ENCODE data around the gene SLC22A7.

Gene SLC22A7

DNA sequence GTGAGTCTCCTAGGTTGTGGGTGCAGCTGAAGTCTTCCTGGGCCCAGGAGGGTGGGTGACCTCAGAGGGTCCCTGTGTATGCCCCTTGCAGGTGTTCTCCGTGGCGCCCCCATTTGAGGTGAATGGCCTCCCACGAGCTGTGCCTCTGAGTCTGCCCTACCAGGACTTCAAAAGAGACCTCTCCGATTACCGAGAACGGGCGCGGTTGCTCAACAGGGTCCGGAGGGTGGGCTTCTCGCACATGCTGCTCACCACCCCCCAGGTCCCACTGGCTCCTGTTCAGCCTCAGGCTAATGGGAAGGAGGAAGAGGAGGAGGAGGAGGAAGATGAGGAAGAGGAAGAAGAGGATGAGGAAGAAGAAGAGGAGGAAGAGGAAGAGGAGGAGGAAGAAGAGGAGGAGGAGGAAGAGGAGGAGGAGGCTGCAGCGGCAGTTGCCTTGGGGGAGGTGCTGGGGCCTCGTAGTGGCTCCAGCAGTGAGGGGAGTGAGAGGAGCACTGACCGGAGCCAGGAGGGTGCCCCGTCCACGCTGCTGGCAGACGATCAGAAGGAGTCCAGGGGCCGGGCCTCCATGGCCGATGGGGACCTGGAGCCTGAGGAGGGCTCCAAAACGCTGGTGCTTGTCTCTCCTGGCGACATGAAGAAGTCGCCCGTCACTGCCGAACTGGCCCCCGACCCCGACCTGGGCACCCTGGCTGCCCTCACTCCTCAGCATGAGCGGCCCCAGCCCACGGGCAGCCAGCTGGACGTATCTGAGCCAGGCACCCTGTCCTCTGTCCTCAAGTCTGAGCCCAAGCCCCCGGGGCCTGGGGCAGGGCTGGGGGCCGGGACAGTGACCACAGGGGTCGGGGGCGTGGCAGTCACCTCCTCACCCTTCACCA lies 15.2 kb upstream of the SLC22A7 start:
- no peak for DNase-seq (ENCODE audit: low read depth in 2 of 2, low spot score in 1 of 2)

- DNase-seq (ENCODE audit: low read depth in 2 of 2, low spot score in 1 of 2): no peak
Observed at GRCh38 chr6:43283514-43283901, 14.6 kb upstream of the SLC22A7 start.

DNA sequence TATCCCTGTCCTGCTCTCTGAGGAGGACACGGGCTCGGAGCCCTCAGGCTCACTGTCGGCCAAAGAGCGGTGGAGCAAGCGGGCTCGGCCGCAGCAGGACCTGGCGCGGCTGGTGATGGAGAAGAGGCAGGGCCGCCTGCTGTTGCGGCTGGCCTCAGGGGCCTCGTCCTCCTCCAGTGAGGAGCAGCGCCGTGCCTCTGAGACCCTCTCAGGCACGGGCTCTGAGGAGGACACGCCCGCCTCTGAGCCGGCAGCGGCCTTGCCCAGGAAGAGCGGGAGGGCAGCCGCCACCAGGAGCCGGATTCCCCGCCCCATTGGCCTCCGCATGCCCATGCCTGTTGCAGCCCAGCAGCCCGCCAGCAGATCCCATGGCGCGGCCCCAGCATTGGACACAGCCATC lies 14.2 kb upstream of the SLC22A7 start:
- DNase-seq (ENCODE audit: low read depth in 2 of 2, low spot score in 1 of 2): no peak

DNA sequence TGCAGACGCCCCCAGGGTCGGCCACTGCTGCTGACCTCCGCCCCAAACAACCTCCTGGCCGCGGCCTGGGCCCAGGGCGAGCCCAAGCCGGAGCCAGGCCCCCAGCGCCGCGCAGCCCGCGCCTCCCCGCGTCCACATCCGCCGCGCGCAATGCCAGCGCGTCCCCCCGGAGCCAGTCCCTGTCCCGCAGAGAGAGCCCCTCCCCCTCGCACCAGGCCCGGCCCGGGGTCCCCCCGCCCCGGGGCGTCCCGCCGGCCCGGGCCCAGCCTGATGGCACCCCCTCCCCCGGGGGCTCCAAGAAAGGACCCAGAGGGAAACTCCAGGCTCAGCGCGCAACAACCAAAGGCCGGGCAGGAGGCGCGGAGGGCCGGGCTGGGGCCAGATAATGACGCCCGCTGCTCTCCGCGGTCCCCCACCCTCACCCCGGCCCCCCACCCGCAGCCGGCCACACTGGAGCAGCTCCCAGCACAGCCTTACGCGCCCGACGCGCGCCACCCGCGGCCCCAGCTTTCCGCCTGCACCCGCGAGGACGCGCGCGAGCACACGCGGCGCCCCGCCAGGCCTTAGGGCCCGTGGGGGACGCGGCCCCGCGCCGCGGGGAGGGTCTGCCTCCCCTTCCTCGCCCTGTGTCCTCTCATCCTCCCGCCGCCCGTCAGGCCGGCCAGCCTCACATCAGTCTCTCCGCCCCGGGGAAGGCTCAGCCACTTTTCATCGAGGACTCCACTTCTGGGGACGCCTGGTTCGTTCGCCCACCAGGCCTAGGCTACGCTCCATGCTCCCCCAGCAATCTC lies 12.9 kb upstream of the SLC22A7 start:
- no peak for DNase-seq (ENCODE audit: low read depth in 2 of 2, low spot score in 1 of 2)

- no peak for DNase-seq (ENCODE audit: low read depth in 2 of 2, low spot score in 1 of 2)
Observed at GRCh38 chr6:43285832-43286231, 12.2 kb upstream of the SLC22A7 start.

DNA sequence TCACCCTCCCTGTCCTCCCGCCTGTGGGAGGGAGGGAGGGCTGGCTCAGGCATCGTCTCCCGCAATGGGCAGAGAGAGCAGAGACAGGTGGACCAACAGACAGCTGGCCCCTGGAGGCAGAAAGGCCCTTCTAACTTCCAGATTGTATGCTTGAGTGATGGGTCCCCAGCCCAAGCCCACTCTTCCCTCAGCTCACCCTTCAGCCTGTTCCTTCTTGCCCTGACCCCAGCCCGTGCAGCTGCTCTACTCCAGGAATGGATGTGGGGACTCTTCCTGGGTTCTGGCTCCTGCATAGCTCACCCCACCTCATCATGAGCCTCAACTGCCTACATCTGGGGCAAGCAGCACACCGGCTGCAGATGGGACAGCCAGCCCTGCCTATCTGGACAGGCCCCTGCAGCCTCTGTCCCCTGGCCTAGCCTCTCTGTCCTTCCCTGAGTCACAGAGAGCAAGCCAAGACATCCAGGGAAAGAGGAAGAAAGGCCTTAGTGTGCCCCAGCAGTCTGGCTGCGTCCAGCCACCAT lies 11.5 kb upstream of the SLC22A7 start:
- DNase-seq (ENCODE audit: low read depth in 2 of 2, low spot score in 1 of 2): no peak

DNA sequence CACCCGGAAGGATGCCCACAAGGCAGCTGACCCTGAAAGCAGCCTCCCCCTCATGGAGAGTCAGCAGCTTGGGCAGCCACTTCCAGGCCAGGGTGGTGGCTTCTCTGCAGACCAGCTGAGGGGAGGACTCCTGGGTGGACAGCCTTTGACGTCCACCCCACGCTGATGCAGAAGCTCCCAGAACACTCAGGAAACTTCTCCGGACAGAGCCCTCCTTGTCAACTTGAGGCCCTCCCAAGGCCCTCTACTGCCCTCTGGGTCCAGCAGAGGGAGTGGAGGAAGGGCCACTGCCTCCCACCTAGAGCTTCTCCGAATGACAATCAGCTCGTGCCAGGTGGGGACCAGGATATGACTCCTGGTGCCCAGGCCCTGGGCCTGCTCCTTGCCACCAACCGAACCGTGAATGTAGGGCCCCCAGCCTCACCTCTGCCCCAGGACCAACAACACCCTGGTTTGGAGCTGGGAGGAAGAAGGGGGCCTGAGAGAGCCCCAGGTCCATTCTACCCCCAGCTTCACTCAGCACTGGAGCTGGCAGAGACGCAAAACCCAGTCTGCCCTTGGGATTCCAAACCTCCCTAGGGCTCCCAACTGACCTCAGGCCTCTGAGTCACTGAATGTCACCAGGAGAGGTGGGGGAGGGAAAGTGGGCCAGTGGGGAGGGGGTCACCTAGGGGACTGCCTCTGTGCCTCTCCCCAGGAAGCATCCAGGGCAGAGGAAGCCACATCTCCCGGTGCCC lies 10.9 kb upstream of the SLC22A7 start:
- DNase-seq (ENCODE audit: low read depth in 2 of 2, low spot score in 1 of 2): no peak

DNA sequence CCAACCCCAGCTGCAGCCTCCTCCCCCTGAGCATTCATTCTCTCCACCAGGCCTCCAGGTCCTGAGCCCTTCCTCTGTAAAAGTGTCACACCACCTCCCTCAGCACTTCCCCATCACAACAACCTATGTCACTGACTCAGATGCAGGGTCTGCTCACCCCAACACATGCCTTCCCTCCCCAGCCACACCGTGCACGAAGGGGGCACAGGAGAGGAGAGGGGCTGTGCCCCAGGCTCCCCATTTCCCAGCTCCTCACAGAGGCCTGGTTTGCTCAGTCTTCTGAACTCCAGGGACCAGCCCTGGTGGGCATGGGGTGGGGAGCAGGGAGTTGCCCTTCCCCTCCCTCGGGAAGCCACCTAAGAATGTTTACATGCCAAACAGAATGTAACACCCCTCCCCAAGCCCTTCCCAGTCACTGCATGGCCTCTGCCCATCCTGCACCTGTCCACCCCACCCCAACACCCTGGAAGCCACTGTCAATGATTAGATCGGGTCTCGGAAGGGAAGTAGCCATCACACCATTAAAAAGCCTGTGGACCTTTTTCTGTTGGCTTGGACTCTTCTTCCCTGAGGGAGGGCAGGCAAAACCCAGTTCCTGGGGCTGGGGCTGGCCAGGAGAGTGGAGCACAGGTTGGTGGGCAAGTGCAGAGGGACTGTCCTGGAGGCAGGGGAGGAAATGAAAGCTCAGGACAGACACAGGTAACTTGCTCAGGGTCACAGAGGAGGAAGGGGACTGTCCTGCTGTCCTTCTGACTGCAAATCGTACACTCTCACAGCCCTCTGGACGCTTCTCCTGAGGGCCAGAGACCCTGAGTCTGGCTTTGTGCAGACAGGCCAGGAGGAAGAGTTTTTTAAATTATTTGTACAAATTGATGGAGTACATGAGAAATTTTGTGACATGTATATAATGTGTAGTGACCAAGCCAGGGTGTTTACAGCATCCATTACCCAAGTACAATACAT lies 10.1 kb upstream of the SLC22A7 start:
- no peak for DNase-seq (ENCODE audit: low read depth in 2 of 2, low spot score in 1 of 2)

DNA sequence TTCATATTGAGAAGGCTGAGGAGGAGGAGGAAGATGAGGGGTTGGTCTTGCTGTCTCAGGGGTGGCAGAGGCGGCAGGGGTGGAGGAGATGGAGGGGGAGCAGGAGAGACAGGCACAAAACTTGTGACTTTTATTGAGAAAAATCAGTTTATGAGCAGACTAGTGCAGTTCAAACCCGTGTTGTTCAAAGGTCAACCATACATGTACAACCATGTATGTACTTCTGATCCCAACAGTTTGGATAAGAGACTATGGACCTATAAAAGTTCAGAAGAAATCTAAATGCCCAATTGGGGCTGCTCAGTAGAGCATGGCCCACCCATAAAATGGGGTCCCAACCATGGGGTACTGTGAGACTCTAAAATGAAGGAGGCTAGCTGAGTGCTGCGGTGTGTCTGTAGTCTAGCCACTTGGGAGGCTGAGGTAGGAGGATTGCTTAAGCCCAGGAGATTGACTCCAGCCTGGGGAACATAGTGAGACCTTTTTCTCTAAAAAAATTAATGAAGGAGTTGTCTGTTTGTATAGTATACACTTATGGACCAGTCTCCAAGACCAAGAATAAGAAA lies 7.6 kb upstream of the SLC22A7 start:
- no peak for DNase-seq (ENCODE audit: low read depth in 2 of 2, low spot score in 1 of 2)

GRCh38 chr6:43290905-43291355 lies 7.1 kb upstream of the SLC22A7 start:
- no peak for DNase-seq (ENCODE audit: low read depth in 2 of 2, low spot score in 1 of 2)

- no peak for DNase-seq (ENCODE audit: low read depth in 2 of 2, low spot score in 1 of 2)
Observed at GRCh38 chr6:43291708-43292107, 6.4 kb upstream of the SLC22A7 start.

- no peak for DNase-seq (ENCODE audit: low read depth in 2 of 2, low spot score in 1 of 2)
Observed at GRCh38 chr6:43292341-43292740, 5.7 kb upstream of the SLC22A7 start.

- no peak for DNase-seq (ENCODE audit: low read depth in 2 of 2, low spot score in 1 of 2)
Observed at GRCh38 chr6:43292763-43293318, 5.2 kb upstream of the SLC22A7 start.

DNA sequence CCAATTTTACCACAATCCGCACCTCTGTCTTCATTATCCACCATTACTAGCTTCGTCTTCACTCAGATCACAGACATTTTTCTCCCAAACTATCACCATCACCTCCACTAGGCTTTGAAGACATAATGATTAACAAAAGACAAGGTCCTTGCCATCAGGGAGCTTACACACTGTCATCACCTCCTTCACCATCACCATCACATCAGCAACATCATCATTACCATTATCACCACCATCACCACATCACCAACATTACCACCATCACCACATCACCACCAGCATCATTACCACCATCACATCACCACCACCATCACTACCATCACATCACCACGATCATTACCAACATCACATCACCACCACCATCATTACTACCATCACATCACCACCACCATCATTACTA lies 4.4 kb upstream of the SLC22A7 start:
- DNase-seq (ENCODE audit: low read depth in 2 of 2, low spot score in 1 of 2): no peak

- no peak for DNase-seq (ENCODE audit: low read depth in 2 of 2, low spot score in 1 of 2)
Observed at GRCh38 chr6:43294536-43294935, 3.5 kb upstream of the SLC22A7 start.

- DNase-seq (ENCODE audit: low read depth in 2 of 2, low spot score in 1 of 2): no peak
Observed at GRCh38 chr6:43295456-43295855, 2.6 kb upstream of the SLC22A7 start.

- DNase-seq (ENCODE audit: low read depth in 2 of 2, low spot score in 1 of 2): no peak
Observed at GRCh38 chr6:43296780-43297497, 1.1 kb upstream of the SLC22A7 start.

DNA sequence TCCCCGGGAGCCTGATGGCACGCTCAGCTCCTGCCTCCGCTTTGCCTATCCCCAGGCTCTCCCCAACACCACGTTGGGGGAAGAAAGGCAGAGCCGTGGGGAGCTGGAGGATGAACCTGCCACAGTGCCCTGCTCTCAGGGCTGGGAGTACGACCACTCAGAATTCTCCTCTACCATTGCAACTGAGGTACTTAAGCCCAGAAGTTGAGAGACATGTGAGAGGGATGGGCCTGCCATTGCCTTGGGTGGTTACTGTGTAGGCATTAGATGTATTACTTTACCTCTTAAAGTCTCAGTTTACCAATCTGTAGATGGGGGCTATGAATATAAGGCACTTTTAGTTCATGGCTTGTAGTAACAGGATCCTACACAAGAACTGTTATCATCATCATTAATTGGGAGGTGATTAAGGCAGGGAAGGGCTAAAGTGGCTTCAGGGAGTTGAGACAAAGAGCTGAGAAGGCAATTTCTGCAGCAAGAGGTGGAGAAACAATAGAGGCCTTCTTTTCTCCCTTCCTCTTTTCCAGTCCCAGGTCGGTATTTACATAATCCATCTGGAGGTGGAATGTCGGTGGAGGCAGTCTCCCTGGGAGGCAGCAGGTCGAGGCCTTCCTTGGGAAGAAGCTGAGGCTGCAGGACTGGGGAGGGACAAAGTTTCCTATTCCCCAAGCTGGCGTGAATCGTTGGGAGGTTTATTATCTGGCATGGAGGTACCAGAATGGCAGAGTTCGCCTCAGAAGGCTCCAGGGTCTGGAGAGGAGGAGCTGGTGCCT lies 691 bp downstream of the SLC22A7 start:
- DNase-seq (ENCODE audit: low read depth in 2 of 2, low spot score in 1 of 2): no peak
